ENCODE results near the gene GTF3C1.

GTF3C1 gene

DNA sequence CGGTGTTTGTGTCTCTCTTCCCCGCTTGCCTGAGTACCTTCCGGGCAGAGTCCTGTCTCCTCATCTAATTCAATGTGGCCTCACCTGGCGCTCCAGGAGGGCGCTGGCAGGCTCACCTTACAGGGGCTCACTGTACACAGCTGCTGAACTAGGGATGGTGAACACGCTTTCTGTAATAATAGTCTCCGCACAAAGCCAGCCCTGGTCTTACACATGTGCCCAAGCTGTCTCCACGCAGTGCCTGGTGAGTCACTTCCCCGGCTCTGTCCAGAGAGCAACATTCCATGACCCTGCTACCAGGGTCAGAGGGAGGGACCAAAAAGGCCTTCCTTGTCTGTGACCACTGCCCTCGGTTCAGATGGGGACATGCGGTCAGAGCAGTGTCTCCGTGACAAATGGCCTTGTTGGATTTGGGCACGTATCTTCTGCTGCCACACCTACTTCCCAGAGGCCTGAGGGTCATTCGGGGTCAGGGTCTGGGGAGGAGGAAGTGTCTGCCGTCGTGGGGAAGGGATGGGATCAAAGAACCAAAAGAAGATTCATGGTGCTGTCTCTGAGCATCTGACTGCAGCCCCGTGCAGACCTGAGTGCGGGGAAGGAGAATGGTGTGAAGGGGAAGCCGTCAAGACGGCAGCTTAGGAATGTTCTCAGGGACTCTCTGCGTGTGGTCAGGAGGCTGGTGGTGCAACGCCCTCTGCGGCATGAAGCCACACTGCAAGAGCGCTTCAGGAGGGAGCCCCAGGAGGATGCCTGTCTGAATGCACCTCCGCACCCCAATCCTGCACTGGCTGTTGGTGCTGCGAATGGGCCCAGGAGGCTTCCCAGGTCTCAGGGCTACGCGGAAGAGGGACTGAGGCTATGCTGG lies 78.9 kb downstream of the GTF3C1 start:
- TF ChIP-seq ARNTL (CRISPR knock-in tag; IDR thresholded peaks at IDR 0.05; ENCODE audit: borderline replicate concordance, low read depth) (no peak), TCF4 (CRISPR knock-in tag; IDR thresholded peaks at IDR 0.05; ENCODE audit: borderline replicate concordance) (no peak), ZNF565 (CRISPR knock-in tag; conservative IDR thresholded peaks at IDR 0.05; ENCODE audit: low read depth) (no peak), ZFP30 (CRISPR knock-in tag; IDR thresholded peaks at IDR 0.05) (no peak), SNAI2 (CRISPR knock-in tag; IDR thresholded peaks at IDR 0.05) (no peak), ZNF70 (CRISPR knock-in tag; IDR thresholded peaks at IDR 0.05) (no peak)
- TF ChIP-seq, protein P1, sequence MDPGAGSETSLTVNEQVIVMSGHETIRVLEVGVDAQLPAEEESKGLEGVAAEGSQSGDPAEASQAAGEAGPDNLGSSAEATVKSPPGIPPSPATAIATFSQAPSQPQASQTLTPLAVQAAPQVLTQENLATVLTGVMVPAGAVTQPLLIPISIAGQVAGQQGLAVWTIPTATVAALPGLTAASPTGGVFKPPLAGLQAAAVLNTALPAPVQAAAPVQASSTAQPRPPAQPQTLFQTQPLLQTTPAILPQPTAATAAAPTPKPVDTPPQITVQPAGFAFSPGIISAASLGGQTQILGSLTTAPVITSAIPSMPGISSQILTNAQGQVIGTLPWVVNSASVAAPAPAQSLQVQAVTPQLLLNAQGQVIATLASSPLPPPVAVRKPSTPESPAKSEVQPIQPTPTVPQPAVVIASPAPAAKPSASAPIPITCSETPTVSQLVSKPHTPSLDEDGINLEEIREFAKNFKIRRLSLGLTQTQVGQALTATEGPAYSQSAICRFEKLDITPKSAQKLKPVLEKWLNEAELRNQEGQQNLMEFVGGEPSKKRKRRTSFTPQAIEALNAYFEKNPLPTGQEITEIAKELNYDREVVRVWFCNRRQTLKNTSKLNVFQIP (CRISPR knock-in tag; IDR thresholded peaks at IDR 0.05; ENCODE audit: borderline replicate concordance, low read depth): no peak
- peak; percentile 71 for ATAC-seq

DNA sequence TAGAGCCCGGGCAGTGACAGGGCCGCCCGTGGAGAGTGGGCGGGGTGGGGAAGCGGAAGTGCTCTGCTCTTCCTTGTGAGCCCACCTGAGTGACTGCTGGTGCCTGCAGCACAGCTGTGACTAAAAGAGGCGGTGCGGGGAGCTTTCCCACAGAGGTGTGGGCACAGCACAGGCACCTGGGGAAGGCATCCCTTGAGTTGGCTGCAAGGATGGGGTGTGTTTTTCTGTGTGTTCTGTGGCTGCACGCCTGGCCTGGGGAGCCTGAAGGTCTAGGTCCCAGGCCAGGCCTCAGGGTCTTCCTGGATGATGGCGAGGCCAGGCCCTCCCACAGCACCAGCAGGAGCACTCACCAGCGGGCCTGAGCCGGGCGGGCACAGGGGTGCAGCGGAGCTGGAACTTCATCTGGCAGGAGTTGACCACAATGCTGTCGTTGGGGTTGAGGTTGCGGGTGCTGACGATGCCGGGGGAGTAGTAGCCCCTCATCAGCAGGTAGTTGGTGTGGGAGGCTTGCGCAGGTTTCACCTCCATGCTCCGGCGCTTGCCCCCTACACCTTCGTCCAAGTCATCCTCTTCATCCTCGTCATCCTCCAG lies 80.7 kb downstream of the GTF3C1 start:
- ATAC-seq: no peak
- TF ChIP-seq ZNF8 (CRISPR knock-in tag; IDR thresholded peaks at IDR 0.05) (no peak), ZC3H10 (CRISPR knock-in tag; IDR thresholded peaks at IDR 0.05) (no peak), ZFP30 (CRISPR knock-in tag; IDR thresholded peaks at IDR 0.05) (no peak), RARB (CRISPR knock-in tag; IDR thresholded peaks at IDR 0.05) (no peak), ZFP3 (CRISPR knock-in tag; IDR thresholded peaks at IDR 0.05) (no peak), ZNF70 (CRISPR knock-in tag; IDR thresholded peaks at IDR 0.05) (no peak)
- TF ChIP-seq, protein P2, sequence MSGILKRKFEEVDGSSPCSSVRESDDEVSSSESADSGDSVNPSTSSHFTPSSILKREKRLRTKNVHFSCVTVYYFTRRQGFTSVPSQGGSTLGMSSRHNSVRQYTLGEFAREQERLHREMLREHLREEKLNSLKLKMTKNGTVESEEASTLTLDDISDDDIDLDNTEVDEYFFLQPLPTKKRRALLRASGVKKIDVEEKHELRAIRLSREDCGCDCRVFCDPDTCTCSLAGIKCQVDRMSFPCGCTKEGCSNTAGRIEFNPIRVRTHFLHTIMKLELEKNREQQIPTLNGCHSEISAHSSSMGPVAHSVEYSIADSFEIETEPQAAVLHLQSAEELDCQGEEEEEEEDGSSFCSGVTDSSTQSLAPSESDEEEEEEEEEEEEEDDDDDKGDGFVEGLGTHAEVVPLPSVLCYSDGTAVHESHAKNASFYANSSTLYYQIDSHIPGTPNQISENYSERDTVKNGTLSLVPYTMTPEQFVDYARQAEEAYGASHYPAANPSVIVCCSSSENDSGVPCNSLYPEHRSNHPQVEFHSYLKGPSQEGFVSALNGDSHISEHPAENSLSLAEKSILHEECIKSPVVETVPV (CRISPR knock-in tag; IDR thresholded peaks at IDR 0.05): no peak
- TF ChIP-seq, protein P1 (CRISPR knock-in tag; IDR thresholded peaks at IDR 0.05; ENCODE audit: borderline replicate concordance, low read depth): no peak

DNA sequence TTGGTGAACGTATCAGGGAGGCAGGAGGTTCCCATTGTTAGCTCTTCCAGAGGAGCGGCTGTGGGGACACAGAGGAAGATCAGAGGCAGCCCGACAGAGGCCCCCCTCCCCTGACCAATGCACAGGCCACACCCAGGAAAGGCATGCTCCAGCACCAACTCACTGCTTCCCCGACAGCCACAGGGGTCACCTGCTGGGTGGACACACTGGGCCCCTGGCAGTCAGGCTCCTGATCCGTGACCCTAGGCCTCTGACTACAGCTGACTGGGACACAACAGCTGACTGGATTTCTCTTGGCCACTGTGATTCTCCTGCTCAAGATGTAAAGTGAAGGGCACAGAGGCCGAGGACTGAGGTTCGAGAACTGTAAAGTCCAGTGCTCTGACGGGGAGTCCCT lies 84.2 kb downstream of the GTF3C1 start:
- ATAC-seq: no peak
- TF ChIP-seq, protein P3, sequence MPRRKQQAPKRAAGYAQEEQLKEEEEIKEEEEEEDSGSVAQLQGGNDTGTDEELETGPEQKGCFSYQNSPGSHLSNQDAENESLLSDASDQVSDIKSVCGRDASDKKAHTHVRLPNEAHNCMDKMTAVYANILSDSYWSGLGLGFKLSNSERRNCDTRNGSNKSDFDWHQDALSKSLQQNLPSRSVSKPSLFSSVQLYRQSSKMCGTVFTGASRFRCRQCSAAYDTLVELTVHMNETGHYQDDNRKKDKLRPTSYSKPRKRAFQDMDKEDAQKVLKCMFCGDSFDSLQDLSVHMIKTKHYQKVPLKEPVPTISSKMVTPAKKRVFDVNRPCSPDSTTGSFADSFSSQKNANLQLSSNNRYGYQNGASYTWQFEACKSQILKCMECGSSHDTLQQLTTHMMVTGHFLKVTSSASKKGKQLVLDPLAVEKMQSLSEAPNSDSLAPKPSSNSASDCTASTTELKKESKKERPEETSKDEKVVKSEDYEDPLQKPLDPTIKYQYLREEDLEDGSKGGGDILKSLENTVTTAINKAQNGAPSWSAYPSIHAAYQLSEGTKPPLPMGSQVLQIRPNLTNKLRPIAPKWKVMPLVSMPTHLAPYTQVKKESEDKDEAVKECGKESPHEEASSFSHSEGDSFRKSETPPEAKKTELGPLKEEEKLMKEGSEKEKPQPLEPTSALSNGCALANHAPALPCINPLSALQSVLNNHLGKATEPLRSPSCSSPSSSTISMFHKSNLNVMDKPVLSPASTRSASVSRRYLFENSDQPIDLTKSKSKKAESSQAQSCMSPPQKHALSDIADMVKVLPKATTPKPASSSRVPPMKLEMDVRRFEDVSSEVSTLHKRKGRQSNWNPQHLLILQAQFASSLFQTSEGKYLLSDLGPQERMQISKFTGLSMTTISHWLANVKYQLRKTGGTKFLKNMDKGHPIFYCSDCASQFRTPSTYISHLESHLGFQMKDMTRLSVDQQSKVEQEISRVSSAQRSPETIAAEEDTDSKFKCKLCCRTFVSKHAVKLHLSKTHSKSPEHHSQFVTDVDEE (CRISPR knock-in tag; IDR thresholded peaks at IDR 0.05): no peak
- TF ChIP-seq OSR1 (CRISPR knock-in tag; IDR thresholded peaks at IDR 0.05) (no peak), ISL1 (CRISPR knock-in tag; IDR thresholded peaks at IDR 0.05) (no peak), CSDC2 (CRISPR knock-in tag; IDR thresholded peaks at IDR 0.05) (no peak), ARNTL (CRISPR knock-in tag; IDR thresholded peaks at IDR 0.05; ENCODE audit: borderline replicate concordance, low read depth) (no peak), TOX (CRISPR knock-in tag; IDR thresholded peaks at IDR 0.05; ENCODE audit: borderline replicate concordance) (no peak), ZFP30 (CRISPR knock-in tag; IDR thresholded peaks at IDR 0.05) (no peak), ZC3H10 (CRISPR knock-in tag; IDR thresholded peaks at IDR 0.05) (no peak), BACH2 (CRISPR knock-in tag; IDR thresholded peaks at IDR 0.05; ENCODE audit: borderline replicate concordance) (no peak), PPARA (CRISPR knock-in tag; IDR thresholded peaks at IDR 0.05; ENCODE audit: borderline replicate concordance) (no peak), ZNF70 (CRISPR knock-in tag; IDR thresholded peaks at IDR 0.05) (no peak), RARB (CRISPR knock-in tag; IDR thresholded peaks at IDR 0.05) (no peak), ZNF565 (CRISPR knock-in tag; conservative IDR thresholded peaks at IDR 0.05; ENCODE audit: low read depth) (no peak)
- TF ChIP-seq, protein P4, sequence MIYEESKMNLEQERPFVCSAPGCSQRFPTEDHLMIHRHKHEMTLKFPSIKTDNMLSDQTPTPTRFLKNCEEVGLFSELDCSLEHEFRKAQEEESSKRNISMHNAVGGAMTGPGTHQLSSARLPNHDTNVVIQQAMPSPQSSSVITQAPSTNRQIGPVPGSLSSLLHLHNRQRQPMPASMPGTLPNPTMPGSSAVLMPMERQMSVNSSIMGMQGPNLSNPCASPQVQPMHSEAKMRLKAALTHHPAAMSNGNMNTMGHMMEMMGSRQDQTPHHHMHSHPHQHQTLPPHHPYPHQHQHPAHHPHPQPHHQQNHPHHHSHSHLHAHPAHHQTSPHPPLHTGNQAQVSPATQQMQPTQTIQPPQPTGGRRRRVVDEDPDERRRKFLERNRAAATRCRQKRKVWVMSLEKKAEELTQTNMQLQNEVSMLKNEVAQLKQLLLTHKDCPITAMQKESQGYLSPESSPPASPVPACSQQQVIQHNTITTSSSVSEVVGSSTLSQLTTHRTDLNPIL (CRISPR knock-in tag; IDR thresholded peaks at IDR 0.05; ENCODE audit: low read depth): no peak
- TF ChIP-seq, protein P2 (CRISPR knock-in tag; IDR thresholded peaks at IDR 0.05): no peak
- TF ChIP-seq, protein P5, sequence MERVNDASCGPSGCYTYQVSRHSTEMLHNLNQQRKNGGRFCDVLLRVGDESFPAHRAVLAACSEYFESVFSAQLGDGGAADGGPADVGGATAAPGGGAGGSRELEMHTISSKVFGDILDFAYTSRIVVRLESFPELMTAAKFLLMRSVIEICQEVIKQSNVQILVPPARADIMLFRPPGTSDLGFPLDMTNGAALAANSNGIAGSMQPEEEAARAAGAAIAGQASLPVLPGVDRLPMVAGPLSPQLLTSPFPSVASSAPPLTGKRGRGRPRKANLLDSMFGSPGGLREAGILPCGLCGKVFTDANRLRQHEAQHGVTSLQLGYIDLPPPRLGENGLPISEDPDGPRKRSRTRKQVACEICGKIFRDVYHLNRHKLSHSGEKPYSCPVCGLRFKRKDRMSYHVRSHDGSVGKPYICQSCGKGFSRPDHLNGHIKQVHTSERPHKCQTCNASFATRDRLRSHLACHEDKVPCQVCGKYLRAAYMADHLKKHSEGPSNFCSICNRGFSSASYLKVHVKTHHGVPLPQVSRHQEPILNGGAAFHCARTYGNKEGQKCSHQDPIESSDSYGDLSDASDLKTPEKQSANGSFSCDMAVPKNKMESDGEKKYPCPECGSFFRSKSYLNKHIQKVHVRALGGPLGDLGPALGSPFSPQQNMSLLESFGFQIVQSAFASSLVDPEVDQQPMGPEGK (CRISPR knock-in tag; IDR thresholded peaks at IDR 0.05; ENCODE audit: borderline replicate concordance): no peak
- TF ChIP-seq, protein P1 (CRISPR knock-in tag; IDR thresholded peaks at IDR 0.05; ENCODE audit: borderline replicate concordance, low read depth): no peak
